Bronchial epithelial cell (primary cell): ENCODE measurements around the gene ABI3. TPM values are rescaled to one million over a fixed set of nuclear protein-coding genes. Genes with fewer than 3 reads are reported as not detected.
"Not testable (repeated sequence)": the region's sequence is repeated elsewhere in the genome, so short reads cannot be mapped to it uniquely, and the experiment has no call there.

Source experiments
- DNase-seq: peaks from one replicate; pipeline ENCODE4 v3.0.0-alpha.2; 2010; ENCODE audit warnings: low read depth
- FAIRE-seq: peaks from 2 replicates; lab custom pipeline; 2011; peaks lifted over from hg19 to GRCh38; lab: Jason Lieb, UNC
- H3K27me3 ChIP-seq: 2 replicates; pipeline ENCODE4 v1.5.1; 2011; ENCODE audit warnings: low read length; ENCODE audit not compliant: control insufficient read depth, insufficient read depth
- H3K36me3 ChIP-seq: 2 replicates; pipeline ENCODE4 v1.5.1; 2011; ENCODE audit warnings: low read length; ENCODE audit not compliant: control insufficient read depth, insufficient read depth
- H3K4me3 ChIP-seq: 2 replicates; pipeline ENCODE4 v1.5.1; 2011; ENCODE audit warnings: mild to moderate bottlenecking, low read depth, low read length, control low read depth
- CTCF ChIP-seq: IDR thresholded peaks from 2 replicates; pipeline ENCODE4 v1.5.1; 2011; ENCODE audit warnings: mild to moderate bottlenecking, moderate library complexity, low read length, control low read depth, inconsistent platforms; ENCODE audit not compliant: insufficient read depth, severe bottlenecking
- total RNA-seq: library from RNA; depleted of rRNA; stranded (reverse); fragments of >200 nt; gene quantifications from 2 replicates; pipeline ENCODE4 v1.2.1, GENCODE V29; 2014

ABI3 gene
- total RNA-seq, 1 donor from 2014 or later, result not detected

GRCh38 chr17:49258394-49258793 is 47.9 kb downstream of the ABI3 start:
- no peaks in the 10 kb centered on the region for H3K36me3 ChIP-seq
- H3K27me3 ChIP-seq, result no peaks in the 10 kb centered on the region
- no peak overlapping the region for H3K4me3 ChIP-seq
- no peak for DNase-seq
- no peak for FAIRE-seq
- no peak for TF ChIP-seq CTCF

GRCh38 chr17:49259663-49260010 is 49.1 kb downstream of the ABI3 start:
- Histone ChIP-seq H3K36me3 (no peaks in the 10 kb centered on the region), H3K27me3 (no peaks in the 10 kb centered on the region), H3K4me3 (peak overlapping the region; percentile 41)
- FAIRE-seq, result no peak
- DNase-seq, result no peak
- no peak for TF ChIP-seq CTCF

- DNase-seq, result peak; percentile 11
- Histone ChIP-seq H3K36me3 (no peaks in the 10 kb centered on the region), H3K4me3 (peak overlapping the region; percentile 41), H3K27me3 (no peaks in the 10 kb centered on the region)
- FAIRE-seq, result no peak
- no peak for TF ChIP-seq CTCF
Observed at GRCh38 chr17:49260011-49260816, 49.7 kb downstream of the ABI3 start.

GRCh38 chr17:49260817-49261291 is 50.3 kb downstream of the ABI3 start:
- FAIRE-seq (no peak), DNase-seq (peak; percentile 85)
- H3K27me3 ChIP-seq, result no peaks in the 10 kb centered on the region
- H3K36me3 ChIP-seq, result no peaks in the 10 kb centered on the region
- H3K4me3 ChIP-seq, result peak overlapping the region; percentile 41
- no peak for TF ChIP-seq CTCF

GRCh38 chr17:49261540-49261939 is 51.0 kb downstream of the ABI3 start:
- H3K4me3 ChIP-seq, H3K27me3 ChIP-seq, H3K36me3 ChIP-seq, DNase-seq, FAIRE-seq: not testable (repeated sequence)

- H3K36me3 ChIP-seq, result no peaks in the 10 kb centered on the region
- TF ChIP-seq CTCF, result no peak
- no peak overlapping the region for H3K4me3 ChIP-seq
- no peaks in the 10 kb centered on the region for H3K27me3 ChIP-seq
- FAIRE-seq (no peak), DNase-seq (peak; percentile 86)
Observed at GRCh38 chr17:49266233-49266632, 55.7 kb downstream of the ABI3 start.
